Measurements from ENCODE around the gene DNMT3B.

The DNMT3B gene

DNA sequence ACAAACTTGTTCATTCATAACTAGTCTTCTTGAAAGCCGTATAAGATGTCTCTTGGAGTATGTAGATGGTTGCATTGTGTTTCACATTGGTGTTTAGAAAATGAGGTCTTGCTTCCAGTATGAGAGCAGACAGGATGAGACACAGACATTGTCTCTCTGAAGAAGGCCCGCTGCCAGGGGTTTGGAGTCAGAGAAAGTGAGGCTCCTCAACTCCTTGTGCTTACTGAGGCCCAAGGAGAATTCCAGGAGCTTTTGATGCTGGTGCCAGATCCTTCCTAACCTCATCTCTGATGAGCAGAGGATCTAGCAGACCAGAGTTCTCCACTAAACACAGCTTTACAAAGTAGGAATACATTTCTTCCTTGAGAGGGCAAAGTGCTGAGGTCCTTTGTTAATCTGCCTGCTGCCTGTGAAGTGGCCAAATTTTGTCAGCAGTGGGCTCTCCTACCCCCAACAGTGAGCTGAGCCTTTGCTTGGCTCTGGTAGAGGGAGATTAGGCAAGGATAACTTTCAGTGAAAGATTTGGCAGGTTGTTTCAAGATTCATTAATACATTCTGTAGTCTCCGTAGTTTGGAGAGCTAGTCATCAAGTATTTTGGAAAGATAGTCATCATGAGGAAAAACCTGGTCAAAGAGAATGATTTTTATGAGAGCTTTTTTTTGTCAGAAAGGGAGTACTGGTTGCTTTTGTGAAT, 67.3 kb downstream of the DNMT3B start:
- H3K36me3 ChIP-seq (ENCODE audit: insufficient read depth, low read length): peaks cover 57% of the 10 kb centered on the region
- H3K9me3 ChIP-seq (ENCODE audit: low read length): peaks cover 1% of the 10 kb centered on the region
- H2AFZ ChIP-seq (ENCODE audit: low read depth, low read length): no peak overlapping the region
- H3K4me3 ChIP-seq (ENCODE audit: low read length): no peak overlapping the region
- peaks cover 3% of the 10 kb centered on the region for H3K4me1 ChIP-seq (ENCODE audit: insufficient read depth, low read length)
- H3K27me3 ChIP-seq (ENCODE audit: insufficient read depth, low read length): no peaks in the 10 kb centered on the region

DNA sequence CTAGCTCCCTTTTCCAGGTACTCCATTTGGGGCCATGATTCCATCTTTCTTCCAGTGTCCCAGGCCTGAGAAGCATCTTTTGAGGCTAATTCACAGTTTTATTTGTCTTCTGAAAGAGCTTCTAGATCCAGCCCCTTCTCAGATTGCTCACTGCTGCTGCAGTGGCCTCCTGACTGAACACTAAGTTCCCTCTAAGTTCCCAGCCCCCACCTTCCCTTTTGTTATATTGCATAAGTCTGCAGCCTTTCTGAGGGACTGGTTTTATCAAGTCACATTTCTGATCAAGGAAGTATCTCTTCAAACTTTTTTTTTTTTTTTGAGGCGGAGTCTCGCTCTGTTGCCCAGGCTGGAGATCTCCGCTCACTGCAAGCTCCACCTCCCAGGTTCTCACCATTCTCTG, 68.3 kb downstream of the DNMT3B start:
- Histone ChIP-seq H3K9me3 (ENCODE audit: low read length) (peaks cover 1% of the 10 kb centered on the region), H3K4me1 (ENCODE audit: insufficient read depth, low read length) (peaks cover 3% of the 10 kb centered on the region), H3K27me3 (ENCODE audit: insufficient read depth, low read length) (no peaks in the 10 kb centered on the region), H3K4me3 (ENCODE audit: low read length) (no peak overlapping the region), H2AFZ (ENCODE audit: low read depth, low read length) (no peak overlapping the region), H3K36me3 (ENCODE audit: insufficient read depth, low read length) (peaks cover 63% of the 10 kb centered on the region)

DNA sequence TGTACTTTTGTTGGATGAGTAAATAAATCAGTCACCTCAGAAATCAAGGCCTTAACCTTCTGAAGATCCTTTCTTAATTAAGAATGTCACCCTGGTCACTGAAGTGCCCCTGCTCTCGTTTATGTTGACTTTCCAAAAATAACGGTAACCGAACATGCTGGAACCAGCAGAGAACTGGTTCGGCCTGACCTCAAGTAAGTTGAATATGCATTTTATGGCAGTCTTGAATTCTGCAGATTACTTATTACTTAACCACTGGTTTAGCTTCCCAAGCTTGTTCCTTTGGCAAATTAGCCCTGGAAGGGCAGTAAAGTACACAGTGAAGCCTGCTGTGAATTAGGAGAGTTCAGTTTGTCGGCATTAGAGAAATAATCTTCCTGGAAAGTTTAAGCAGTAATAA, 69.8 kb downstream of the DNMT3B start:
- Histone ChIP-seq H2AFZ (ENCODE audit: low read depth, low read length) (no peak overlapping the region), H3K36me3 (ENCODE audit: insufficient read depth, low read length) (peaks cover 66% of the 10 kb centered on the region), H3K9me3 (ENCODE audit: low read length) (peaks cover 1% of the 10 kb centered on the region)

DNA sequence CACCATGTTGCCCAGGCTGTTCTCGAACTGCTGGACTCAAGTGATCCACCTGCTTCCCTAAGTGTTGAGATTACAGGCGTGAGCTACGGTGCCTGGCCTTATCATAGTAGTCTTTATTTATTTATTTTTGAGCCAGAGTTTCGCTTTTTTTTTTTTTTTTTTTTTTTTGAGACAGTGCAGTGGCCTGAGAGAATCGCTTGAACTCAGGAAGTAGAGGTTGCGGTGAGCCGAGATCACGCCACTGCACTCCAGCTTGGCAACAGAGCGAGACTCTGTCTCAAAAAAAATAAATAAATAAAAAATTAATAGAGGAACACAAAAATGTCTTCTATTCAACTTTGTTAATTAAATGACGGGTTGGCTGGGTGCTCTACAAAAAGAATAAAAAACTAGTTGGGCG, 70.5 kb downstream of the DNMT3B start:
- no peak overlapping the region for H2AFZ ChIP-seq (ENCODE audit: low read depth, low read length)
- H3K9me3 ChIP-seq (ENCODE audit: low read length): peaks cover 1% of the 10 kb centered on the region
- H3K27me3 ChIP-seq (ENCODE audit: insufficient read depth, low read length): no peaks in the 10 kb centered on the region
- H3K4me1 ChIP-seq (ENCODE audit: insufficient read depth, low read length): peaks cover 3% of the 10 kb centered on the region
- H3K36me3 ChIP-seq (ENCODE audit: insufficient read depth, low read length): peaks cover 68% of the 10 kb centered on the region
- no peak overlapping the region for H3K4me3 ChIP-seq (ENCODE audit: low read length)

More for the DNA sequence above, 69.8 kb downstream of the DNMT3B start:
- no peak overlapping the region for H3K4me3 ChIP-seq (ENCODE audit: low read length)
- no peaks in the 10 kb centered on the region for H3K27me3 ChIP-seq (ENCODE audit: insufficient read depth, low read length)
- peaks cover 3% of the 10 kb centered on the region for H3K4me1 ChIP-seq (ENCODE audit: insufficient read depth, low read length)

DNA sequence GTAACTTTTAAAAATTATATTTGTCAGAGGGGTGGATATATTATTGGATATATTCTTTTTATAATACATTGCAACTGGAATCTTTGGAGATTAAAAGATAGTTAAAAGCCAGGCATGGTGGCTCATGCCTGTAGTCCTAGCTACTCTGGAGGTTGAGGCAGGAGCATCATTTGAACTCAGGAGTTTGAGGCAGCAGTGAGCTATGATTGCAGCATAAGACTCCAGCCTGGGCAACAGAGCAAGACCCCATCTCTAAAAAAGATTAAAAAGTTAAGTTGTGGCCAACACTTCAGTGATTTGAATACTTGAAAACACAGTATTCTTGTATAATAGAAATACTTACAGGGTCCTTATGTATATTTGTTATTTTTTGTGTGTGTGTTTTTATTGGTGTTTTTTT, 72.8 kb downstream of the DNMT3B start:
- Histone ChIP-seq H3K4me1 (ENCODE audit: insufficient read depth, low read length) (no peaks in the 10 kb centered on the region), H3K27me3 (ENCODE audit: insufficient read depth, low read length) (no peaks in the 10 kb centered on the region), H3K9me3 (ENCODE audit: low read length) (peaks cover 1% of the 10 kb centered on the region), H3K36me3 (ENCODE audit: insufficient read depth, low read length) (peaks cover 72% of the 10 kb centered on the region), H2AFZ (ENCODE audit: low read depth, low read length) (no peak overlapping the region), H3K4me3 (ENCODE audit: low read length) (no peak overlapping the region)

DNA sequence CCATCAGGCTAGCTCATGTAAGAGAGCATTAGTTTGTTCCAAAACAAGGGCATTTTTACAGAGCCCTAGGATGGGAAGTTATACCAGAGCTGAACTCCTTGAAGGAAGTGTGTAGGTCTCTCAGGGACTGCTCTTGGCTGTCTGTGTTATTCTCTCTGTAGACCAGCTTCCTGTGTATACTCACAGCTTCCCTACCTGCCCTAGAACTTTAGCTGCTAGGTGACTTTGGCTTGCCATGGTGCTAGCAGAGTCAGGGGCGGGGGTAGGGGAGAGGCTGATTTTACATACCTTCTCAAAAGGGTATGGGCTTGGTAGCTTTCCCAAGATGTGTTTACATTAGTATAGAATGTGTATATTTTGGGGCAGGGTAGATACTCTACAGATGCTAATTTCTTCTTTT, 75.0 kb downstream of the DNMT3B start:
- H3K36me3 ChIP-seq (ENCODE audit: insufficient read depth, low read length): peaks cover 73% of the 10 kb centered on the region
- H3K4me1 ChIP-seq (ENCODE audit: insufficient read depth, low read length): no peaks in the 10 kb centered on the region
- no peak overlapping the region for H3K4me3 ChIP-seq (ENCODE audit: low read length)
- no peaks in the 10 kb centered on the region for H3K9me3 ChIP-seq (ENCODE audit: low read length)
- no peak overlapping the region for H2AFZ ChIP-seq (ENCODE audit: low read depth, low read length)
- no peaks in the 10 kb centered on the region for H3K27me3 ChIP-seq (ENCODE audit: insufficient read depth, low read length)

DNA sequence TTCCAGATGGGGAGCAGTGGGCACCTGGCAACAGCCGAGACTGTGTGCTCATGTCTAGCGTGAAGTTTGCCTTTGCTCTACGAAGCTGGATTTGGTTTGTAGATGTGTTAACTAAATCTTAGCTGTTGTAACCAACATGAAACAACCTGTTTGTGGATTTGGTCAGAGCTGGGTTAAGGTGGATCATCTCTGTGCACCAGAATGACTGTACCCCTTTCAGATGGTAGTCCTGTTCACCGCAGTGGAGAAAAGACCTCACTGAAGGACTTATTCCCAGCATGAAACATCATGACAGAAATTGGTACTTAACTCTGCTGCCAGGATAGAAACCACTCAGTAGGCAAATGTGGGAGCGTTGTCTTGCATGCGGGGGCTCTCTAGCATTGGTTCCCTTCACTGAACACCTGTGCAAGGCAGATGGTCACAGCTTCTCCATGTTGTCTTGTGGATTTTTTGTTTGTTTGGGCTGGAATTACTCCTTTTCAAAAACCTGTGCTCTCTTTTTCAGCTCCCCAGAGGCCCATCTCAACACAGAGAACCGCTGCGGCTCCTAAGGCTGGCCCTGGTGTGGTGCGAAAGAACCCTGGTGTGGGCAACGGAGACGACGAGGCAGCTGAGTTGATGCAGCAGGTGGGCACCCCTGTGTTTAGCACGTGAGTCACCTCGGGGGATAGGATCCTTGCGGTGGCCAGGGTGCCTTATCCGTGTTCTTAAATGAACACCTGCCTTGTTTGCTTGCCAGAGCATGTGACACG, 77.2 kb downstream of the DNMT3B start:
- H3K4me1 ChIP-seq (ENCODE audit: insufficient read depth, low read length): no peaks in the 10 kb centered on the region
- no peak overlapping the region for H3K4me3 ChIP-seq (ENCODE audit: low read length)
- no peaks in the 10 kb centered on the region for H3K9me3 ChIP-seq (ENCODE audit: low read length)
- no peaks in the 10 kb centered on the region for H3K27me3 ChIP-seq (ENCODE audit: insufficient read depth, low read length)
- H2AFZ ChIP-seq (ENCODE audit: low read depth, low read length): no peak overlapping the region
- peaks cover 76% of the 10 kb centered on the region for H3K36me3 ChIP-seq (ENCODE audit: insufficient read depth, low read length)

DNA sequence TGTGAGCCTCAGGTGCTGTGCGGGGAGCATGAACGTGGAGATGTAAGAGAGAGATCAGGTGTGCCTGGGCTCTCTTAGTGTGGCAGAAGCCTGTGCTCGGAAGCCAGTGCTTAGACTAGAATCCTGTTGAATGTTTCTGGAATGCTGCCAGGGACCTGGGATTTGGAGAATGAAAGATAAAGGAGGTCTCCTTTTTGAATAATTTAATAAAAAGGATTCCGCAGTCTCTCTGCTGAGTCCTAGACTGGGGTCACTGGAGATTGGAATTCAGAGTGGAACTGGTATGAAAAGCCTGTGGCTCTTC, 77.7 kb downstream of the DNMT3B start:
- H3K36me3 ChIP-seq (ENCODE audit: insufficient read depth, low read length): peaks cover 78% of the 10 kb centered on the region
- no peaks in the 10 kb centered on the region for H3K9me3 ChIP-seq (ENCODE audit: low read length)
- H3K27me3 ChIP-seq (ENCODE audit: insufficient read depth, low read length): no peaks in the 10 kb centered on the region
- H3K4me1 ChIP-seq (ENCODE audit: insufficient read depth, low read length): no peaks in the 10 kb centered on the region
- H2AFZ ChIP-seq (ENCODE audit: low read depth, low read length): no peak overlapping the region
- H3K4me3 ChIP-seq (ENCODE audit: low read length): no peak overlapping the region

DNA sequence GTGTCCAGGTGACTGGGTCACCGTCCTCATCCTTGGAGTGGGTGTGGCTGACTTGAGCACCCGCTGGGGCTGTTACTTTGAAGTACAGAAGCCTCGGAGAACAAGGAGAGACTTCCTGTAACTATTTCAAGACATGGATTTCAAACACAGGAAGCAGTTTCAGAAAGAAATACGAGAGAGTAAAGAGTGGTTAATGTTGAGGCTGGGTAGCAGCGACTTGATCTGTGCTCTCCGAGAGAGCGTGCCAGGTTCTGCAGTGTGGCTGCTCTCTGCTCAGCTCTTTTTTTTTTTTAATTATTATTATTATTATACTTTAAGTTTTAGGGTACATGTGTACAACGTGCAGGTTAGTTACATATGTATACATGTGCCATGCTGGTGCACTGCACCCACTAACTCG, 79.0 kb downstream of the DNMT3B start:
- no peaks in the 10 kb centered on the region for H3K4me1 ChIP-seq (ENCODE audit: insufficient read depth, low read length)
- H3K9me3 ChIP-seq (ENCODE audit: low read length): no peaks in the 10 kb centered on the region
- peaks cover 80% of the 10 kb centered on the region for H3K36me3 ChIP-seq (ENCODE audit: insufficient read depth, low read length)

DNA sequence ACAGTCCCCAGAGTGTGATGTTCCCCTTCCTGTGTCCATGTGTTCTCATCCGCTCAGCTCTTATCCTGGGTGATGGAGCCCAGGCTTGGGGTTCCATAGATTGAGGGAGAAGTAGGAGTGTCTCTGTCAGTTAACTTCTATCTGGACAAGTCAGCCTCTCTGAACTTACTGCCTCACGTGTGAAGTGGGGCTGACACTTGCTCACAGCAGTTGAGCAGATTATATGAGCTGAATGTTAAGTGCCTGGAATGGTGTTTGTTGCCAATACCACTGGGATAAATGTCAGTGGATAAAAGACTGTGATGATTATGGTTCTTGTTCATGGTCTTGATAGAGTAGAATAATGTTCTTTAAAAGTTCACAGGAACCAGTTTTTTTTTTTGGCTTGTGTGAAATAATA, 79.4 kb downstream of the DNMT3B start:
- Histone ChIP-seq H3K4me1 (ENCODE audit: insufficient read depth, low read length) (no peaks in the 10 kb centered on the region), H3K4me3 (ENCODE audit: low read length) (no peak overlapping the region), H3K9me3 (ENCODE audit: low read length) (no peaks in the 10 kb centered on the region), H3K36me3 (ENCODE audit: insufficient read depth, low read length) (peaks cover 80% of the 10 kb centered on the region), H3K27me3 (ENCODE audit: insufficient read depth, low read length) (no peaks in the 10 kb centered on the region), H2AFZ (ENCODE audit: low read depth, low read length) (no peak overlapping the region)

More for the DNA sequence above, 79.0 kb downstream of the DNMT3B start:
- H3K4me3 ChIP-seq (ENCODE audit: low read length): no peak overlapping the region
- no peaks in the 10 kb centered on the region for H3K27me3 ChIP-seq (ENCODE audit: insufficient read depth, low read length)
- no peak overlapping the region for H2AFZ ChIP-seq (ENCODE audit: low read depth, low read length)

DNA sequence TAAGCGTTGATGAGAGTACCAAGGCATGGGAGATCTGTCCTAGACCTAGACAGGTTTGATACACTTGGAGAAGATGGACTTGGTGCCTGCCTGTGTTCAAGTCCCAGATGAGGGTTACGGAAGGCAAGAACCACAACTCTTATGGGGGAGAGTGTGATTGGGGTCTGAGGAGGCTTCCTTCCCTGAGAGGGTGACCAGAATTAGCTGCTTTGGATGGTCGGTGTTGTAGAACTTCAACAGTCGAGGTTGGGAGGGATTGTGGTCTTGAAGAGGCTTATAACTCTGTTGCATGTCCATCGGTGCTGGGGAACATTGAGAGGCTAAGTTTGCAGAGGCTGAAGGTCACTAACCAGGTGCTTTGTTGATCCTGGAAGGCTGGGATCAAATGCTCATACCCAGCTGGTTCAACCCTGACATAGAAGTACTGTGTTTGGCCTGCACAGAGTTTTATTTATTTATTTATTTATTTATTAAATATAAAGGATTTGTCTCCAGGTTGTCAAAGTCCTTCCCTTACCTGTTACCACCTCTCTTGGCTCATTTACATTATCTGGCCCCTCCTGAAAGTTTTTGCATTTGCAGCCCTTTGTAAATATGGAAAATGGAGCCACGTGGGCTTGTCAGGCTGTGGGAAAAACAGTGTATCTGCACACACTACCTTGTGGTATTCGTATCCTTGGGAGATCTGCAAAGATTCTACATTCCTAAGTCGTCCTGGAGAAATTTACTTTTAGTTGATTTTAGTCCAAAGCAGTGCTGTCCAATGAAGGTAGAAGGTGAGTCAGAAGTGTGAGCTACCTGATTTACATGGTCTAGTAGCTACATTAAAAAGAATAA, 80.7 kb downstream of the DNMT3B start:
- peaks cover 81% of the 10 kb centered on the region for H3K36me3 ChIP-seq (ENCODE audit: insufficient read depth, low read length)

DNA sequence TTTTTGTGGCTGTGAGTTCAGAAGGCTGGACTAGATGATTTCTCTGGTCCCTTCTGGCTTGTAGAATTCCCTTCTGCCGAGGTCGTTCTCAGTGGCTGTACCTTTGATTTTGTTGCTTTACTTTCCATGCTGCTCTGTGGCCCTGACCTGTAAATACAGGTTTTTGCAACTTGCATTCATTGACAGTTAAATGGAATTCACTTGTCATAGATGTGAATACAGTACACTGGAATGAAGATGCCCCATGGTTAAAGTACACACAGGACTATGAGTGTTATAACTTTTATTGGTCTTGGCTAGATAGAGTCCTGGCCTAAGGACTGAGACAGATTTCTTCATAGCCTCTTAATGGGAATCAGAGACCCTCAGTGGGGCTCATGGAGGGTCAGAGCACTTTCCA, 83.6 kb downstream of the DNMT3B start:
- H3K27me3 ChIP-seq (ENCODE audit: insufficient read depth, low read length): no peaks in the 10 kb centered on the region
- no peak overlapping the region for H3K4me3 ChIP-seq (ENCODE audit: low read length)
- H3K4me1 ChIP-seq (ENCODE audit: insufficient read depth, low read length): no peaks in the 10 kb centered on the region
- H3K36me3 ChIP-seq (ENCODE audit: insufficient read depth, low read length): peaks cover 73% of the 10 kb centered on the region
- H2AFZ ChIP-seq (ENCODE audit: low read depth, low read length): no peak overlapping the region
- H3K9me3 ChIP-seq (ENCODE audit: low read length): no peaks in the 10 kb centered on the region

More for the DNA sequence above, 80.7 kb downstream of the DNMT3B start:
- no peaks in the 10 kb centered on the region for H3K27me3 ChIP-seq (ENCODE audit: insufficient read depth, low read length)
- H3K4me1 ChIP-seq (ENCODE audit: insufficient read depth, low read length): no peaks in the 10 kb centered on the region
- no peak overlapping the region for H3K4me3 ChIP-seq (ENCODE audit: low read length)
- H2AFZ ChIP-seq (ENCODE audit: low read depth, low read length): no peak overlapping the region
- H3K9me3 ChIP-seq (ENCODE audit: low read length): no peaks in the 10 kb centered on the region

DNA sequence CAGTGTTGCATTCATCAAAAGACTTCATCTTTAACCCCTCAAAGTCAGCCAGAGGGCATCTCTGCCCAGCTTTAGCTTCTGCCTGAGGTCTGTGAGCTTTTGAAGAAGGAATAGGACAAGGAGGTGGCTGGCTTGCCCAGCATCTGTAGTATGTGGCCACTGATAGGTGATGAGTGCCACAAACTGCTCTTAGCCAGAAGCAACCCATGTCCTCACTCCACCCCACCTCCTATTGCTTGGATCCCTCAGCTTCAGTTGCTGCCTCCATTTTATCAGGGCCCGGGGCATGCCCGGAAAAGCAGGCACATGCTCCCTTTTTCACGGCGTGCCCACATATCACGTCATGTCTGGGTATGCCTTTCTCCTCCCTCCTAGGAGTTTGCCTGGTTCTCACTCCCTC, 84.7 kb downstream of the DNMT3B start:
- H3K4me1 ChIP-seq (ENCODE audit: insufficient read depth, low read length): no peaks in the 10 kb centered on the region
- no peak overlapping the region for H2AFZ ChIP-seq (ENCODE audit: low read depth, low read length)
- H3K27me3 ChIP-seq (ENCODE audit: insufficient read depth, low read length): no peaks in the 10 kb centered on the region
- H3K9me3 ChIP-seq (ENCODE audit: low read length): no peaks in the 10 kb centered on the region
- peaks cover 73% of the 10 kb centered on the region for H3K36me3 ChIP-seq (ENCODE audit: insufficient read depth, low read length)
- no peak overlapping the region for H3K4me3 ChIP-seq (ENCODE audit: low read length)

Measured in neuron (in vitro differentiated cells).